NB4 (cell line): ENCODE data around the gene NIPAL3.

Experiments used
- MAX ChIP-seq: IDR thresholded peaks from 2 replicates; pipeline ENCODE4 v1.6.1; 2011; ENCODE audit warnings: low read depth, low read length
- MYC ChIP-seq: IDR thresholded peaks from 2 replicates; pipeline ENCODE4 v1.6.1; 2011; ENCODE audit warnings: low read depth, low read length
- POLR2A ChIP-seq: IDR thresholded peaks from 2 replicates; pipeline ENCODE4 v1.6.1; 2011; ENCODE audit warnings: mild to moderate bottlenecking; ENCODE audit not compliant: insufficient read length; ENCODE audit errors: extremely low read depth
- TF ChIP-seq, protein P1 (sequence below): IDR thresholded peaks from one replicate; pipeline ENCODE4 v1.5.1; 2012; ENCODE audit warnings: low read depth, low read length

- TF ChIP-seq, protein P1, sequence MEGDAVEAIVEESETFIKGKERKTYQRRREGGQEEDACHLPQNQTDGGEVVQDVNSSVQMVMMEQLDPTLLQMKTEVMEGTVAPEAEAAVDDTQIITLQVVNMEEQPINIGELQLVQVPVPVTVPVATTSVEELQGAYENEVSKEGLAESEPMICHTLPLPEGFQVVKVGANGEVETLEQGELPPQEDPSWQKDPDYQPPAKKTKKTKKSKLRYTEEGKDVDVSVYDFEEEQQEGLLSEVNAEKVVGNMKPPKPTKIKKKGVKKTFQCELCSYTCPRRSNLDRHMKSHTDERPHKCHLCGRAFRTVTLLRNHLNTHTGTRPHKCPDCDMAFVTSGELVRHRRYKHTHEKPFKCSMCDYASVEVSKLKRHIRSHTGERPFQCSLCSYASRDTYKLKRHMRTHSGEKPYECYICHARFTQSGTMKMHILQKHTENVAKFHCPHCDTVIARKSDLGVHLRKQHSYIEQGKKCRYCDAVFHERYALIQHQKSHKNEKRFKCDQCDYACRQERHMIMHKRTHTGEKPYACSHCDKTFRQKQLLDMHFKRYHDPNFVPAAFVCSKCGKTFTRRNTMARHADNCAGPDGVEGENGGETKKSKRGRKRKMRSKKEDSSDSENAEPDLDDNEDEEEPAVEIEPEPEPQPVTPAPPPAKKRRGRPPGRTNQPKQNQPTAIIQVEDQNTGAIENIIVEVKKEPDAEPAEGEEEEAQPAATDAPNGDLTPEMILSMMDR, result no peak
- TF ChIP-seq POLR2A, result no peak
- no peak for TF ChIP-seq MYC
- no peak for TF ChIP-seq MAX
These were observed 57.1 kb downstream of the NIPAL3 start for GRCh38 chr1:24472527-24473251.
